Ureter (tissue), 1 donor: ENCODE data around the gene CPS1. TPM values are rescaled to one million over a fixed set of nuclear protein-coding genes. Genes with fewer than 3 reads are reported as not detected.

Experiments
- DNase-seq: peaks from one replicate; pipeline ENCODE4 v3.0.0-alpha.2; 2020; ENCODE audit warnings: low spot score
- total RNA-seq: library from RNA; stranded (reverse); gene quantifications from one replicate; pipeline ENCODE4 v1.2.4, GENCODE V29; 2023
- donor health status: DM: yes; HTN: yes; CAD: no.

The CPS1 gene
- total RNA-seq, 1 donor from 2014 or later, result 3.9 TPM

- DNase-seq, result no peak
Observed at GRCh38 chr2:210546424-210547208, 9.8 kb upstream of the CPS1 start.

GRCh38 chr2:210548031-210548430 lies 8.4 kb upstream of the CPS1 start:
- DNase-seq, result no peak

GRCh38 chr2:210548878-210549384 lies 7.5 kb upstream of the CPS1 start:
- no peak for DNase-seq

GRCh38 chr2:210551001-210551400 lies 5.4 kb upstream of the CPS1 start:
- no peak for DNase-seq

- no peak for DNase-seq
Observed at GRCh38 chr2:210553373-210553772, 3.0 kb upstream of the CPS1 start.

GRCh38 chr2:210555555-210555954 lies 844 bp upstream of the CPS1 start:
- no peak for DNase-seq

GRCh38 chr2:210557721-210558120 lies 1.3 kb downstream of the CPS1 start:
- no peak for DNase-seq

GRCh38 chr2:210558708-210559107 lies 2.3 kb downstream of the CPS1 start:
- DNase-seq, result no peak

- DNase-seq, result no peak
Observed at GRCh38 chr2:210559182-210559581, 2.8 kb downstream of the CPS1 start.

GRCh38 chr2:210561475-210561874 lies 5.1 kb downstream of the CPS1 start:
- DNase-seq, result no peak

- DNase-seq, result no peak
Observed at GRCh38 chr2:210562091-210562490, 5.7 kb downstream of the CPS1 start.

GRCh38 chr2:210562502-210563080 lies 6.2 kb downstream of the CPS1 start:
- DNase-seq, result no peak

- no peak for DNase-seq
Observed at GRCh38 chr2:210567279-210567678, 10.9 kb downstream of the CPS1 start.

- DNase-seq, result no peak
Observed at GRCh38 chr2:210568108-210568507, 11.7 kb downstream of the CPS1 start.

- DNase-seq, result no peak
Observed at GRCh38 chr2:210577263-210578071, 21.1 kb downstream of the CPS1 start.

- DNase-seq, result no peak
Observed at GRCh38 chr2:210584834-210585233, 28.4 kb downstream of the CPS1 start.

GRCh38 chr2:210586381-210586780 lies 30.0 kb downstream of the CPS1 start:
- DNase-seq, result no peak

GRCh38 chr2:210591663-210592062 lies 35.3 kb downstream of the CPS1 start:
- no peak for DNase-seq

- DNase-seq, result no peak
Observed at GRCh38 chr2:210592726-210593125, 36.3 kb downstream of the CPS1 start.

- no peak for DNase-seq
Observed at GRCh38 chr2:210593166-210593565, 36.8 kb downstream of the CPS1 start.

GRCh38 chr2:210598219-210598618 lies 41.8 kb downstream of the CPS1 start:
- no peak for DNase-seq

GRCh38 chr2:210599476-210599875 lies 43.1 kb downstream of the CPS1 start:
- no peak for DNase-seq

GRCh38 chr2:210604666-210605065 lies 48.3 kb downstream of the CPS1 start:
- DNase-seq, result no peak
